CD4-positive, alpha-beta T cell treated with Interleukin-10 for 1 hour (primary cell): ENCODE measurements around the gene ANKRD65.
"Not testable (repeated sequence)": the region's sequence is repeated elsewhere in the genome, so short reads cannot be mapped to it uniquely, and the experiment has no call there.

ENCODE experiments used
- DNase-seq: peaks from one replicate; pipeline ENCODE4 v3.0.0-alpha.2; 2020

The ANKRD65 gene

GRCh38 chr1:1393014-1393413, 28.1 kb downstream of the ANKRD65 start:
- DNase-seq: no peak

- no peak for DNase-seq
Observed at GRCh38 chr1:1391225-1391624, 29.9 kb downstream of the ANKRD65 start.

DNA sequence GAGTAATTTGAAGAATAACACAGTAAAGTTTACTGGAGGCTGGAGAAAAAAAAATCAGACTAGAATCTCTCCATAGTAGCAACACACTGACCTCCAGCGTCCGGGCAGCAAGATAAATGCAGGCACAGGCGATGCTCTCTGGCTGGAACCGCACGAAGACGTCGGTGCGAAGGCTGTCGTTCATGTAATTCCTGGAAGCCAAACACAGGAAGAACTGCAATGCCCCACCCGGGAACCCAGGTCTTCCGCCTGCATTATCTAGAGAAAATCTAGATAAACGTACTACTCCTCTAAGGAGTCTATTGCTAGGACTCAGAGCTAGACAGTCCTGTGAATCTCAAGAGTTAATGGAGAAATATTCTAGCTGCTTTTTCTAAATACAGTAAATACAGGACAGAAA, 30.4 kb downstream of the ANKRD65 start:
- DNase-seq: no peak

- no peak for DNase-seq
Observed at GRCh38 chr1:1388078-1388472, 33.0 kb downstream of the ANKRD65 start.

DNA sequence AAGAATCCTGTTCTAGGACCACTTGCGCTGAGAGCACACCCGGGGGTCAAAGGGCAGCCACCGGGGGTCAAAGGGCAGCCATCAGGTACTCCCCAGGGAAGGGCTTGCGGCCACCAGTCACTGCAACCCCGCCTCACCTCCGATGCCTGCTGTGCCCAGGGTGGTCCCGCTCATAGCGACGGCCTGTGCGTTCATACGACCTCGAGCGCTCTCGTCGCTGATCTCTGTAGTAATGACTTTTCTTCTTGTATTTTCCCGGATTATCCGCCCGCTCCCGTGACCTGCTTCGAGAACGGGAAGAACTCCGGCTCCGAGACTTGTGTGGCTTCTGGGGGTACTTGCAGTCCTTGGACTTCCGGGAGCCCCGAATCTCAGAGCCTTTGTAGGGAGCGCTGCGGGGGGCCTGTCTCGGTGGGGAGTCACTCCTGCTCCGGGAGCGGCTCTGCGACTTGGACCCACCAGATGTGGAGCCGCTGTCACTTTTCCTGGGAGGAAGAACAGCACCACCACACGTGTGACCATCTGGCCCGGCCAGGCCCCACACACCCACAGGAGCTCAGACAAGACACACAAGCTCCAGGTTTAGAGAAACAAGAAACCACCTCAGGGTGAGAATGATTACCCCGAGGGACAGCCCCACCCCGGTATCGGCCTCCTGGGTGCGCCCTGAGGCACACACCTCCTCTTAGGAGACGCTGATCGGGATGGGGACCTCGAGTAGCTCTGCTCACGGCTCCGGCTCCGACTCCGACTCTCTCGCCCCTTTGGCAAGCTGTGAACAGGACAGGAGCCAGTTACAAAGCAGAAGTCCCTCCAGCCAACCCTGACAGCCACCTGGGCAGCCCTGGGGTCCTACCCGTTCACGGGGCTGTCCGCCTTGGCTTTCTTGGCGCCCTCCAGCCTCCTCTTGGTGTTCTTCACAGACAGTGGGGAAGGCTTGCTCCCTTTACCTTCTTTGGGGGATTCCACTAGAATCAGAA, 33.7 kb downstream of the ANKRD65 start:
- DNase-seq: no peak

DNA sequence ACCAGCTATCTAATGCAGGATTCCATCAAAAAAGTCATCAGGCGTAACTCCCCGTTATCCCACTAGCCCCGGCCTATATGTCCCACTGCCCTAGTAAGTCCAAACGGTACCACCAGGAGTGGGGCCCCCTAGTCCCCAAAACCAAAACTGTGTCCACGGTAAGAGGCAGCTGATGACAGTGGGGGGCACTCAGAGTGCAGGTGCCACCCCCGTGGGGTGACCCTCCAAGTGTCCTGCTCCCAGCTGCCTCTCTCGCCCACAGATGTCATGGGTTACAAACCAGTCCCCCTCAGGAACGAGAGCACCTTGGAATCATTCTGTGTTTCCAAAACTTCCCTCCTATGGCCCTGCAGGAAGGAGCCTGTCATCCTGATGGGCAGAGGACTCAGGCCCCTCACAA, 35.1 kb downstream of the ANKRD65 start:
- no peak for DNase-seq

GRCh38 chr1:1385339-1385738, 35.7 kb downstream of the ANKRD65 start:
- DNase-seq: not testable (repeated sequence)

DNA sequence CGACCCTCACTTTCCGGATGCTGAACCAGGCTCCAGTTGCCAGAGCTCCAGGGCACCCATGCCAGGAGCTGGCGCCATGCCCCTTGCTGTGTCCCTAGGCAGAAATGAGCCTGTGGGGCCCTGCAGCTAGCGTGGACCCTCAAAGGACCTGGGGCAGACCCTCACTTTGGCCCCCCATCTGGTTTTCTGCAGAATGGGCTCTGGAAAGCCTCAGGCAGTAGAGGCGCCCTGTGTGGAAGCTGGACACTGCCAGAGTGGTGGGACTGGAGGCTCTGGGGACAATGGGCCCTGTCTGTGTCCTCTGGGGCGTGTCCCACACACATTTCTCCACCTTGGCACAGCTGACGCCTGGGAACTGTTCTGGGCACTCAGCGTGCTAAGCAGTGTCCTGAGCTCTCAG, 39.8 kb downstream of the ANKRD65 start:
- no peak for DNase-seq

DNA sequence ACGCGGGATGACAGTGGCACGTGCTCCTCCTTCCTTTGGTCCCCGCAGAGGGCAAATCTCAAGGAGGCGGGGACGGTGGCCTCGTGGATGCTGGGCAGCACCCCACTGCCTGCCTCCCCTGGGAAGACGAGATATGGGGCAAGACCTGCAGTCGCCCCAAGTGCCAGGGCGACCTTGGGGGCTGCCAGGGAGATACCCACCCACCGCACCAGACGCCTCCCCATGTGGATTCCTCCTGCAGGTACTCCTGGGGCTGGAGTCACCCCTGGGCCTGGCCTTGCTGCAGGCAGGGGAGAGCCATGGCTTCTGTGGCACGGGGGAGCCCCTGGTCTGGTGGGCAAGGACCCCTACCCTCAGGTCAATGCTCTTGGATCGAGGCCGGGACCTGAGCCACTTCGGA, 40.2 kb downstream of the ANKRD65 start:
- DNase-seq: no peak

DNA sequence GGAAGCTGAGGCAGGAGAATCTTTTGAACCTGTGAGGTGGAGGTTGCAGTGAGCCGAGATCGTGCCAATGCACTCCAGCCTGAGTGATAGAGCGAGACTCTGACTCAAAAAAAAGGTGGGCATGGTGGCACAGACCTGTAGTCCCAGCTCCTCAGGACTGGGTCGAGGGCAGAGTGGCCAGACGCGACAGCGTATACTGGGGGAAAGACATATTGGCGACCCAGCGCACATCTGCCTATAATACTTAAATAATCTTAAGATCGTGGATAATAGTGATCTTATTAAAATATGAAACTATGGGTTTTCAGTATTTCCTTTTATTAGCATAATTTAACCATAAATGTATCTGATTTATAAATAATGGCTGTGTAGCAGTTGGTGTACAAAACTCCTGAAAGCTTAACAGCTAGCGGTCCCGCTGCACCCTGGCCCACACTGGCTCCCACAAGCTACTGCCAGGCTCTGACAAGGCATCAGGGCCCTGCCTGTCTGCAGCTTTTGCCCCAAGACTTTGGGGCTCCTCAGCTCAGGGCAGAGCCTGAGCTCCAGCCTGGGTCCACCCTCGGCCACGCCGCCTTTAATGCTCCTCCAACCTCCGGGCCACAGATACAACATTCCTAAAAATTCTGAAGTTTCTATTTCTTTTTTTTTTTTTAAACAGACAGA, 43.4 kb downstream of the ANKRD65 start:
- DNase-seq: no peak

GRCh38 chr1:1376551-1377226, 44.4 kb downstream of the ANKRD65 start:
- DNase-seq: no peak

DNA sequence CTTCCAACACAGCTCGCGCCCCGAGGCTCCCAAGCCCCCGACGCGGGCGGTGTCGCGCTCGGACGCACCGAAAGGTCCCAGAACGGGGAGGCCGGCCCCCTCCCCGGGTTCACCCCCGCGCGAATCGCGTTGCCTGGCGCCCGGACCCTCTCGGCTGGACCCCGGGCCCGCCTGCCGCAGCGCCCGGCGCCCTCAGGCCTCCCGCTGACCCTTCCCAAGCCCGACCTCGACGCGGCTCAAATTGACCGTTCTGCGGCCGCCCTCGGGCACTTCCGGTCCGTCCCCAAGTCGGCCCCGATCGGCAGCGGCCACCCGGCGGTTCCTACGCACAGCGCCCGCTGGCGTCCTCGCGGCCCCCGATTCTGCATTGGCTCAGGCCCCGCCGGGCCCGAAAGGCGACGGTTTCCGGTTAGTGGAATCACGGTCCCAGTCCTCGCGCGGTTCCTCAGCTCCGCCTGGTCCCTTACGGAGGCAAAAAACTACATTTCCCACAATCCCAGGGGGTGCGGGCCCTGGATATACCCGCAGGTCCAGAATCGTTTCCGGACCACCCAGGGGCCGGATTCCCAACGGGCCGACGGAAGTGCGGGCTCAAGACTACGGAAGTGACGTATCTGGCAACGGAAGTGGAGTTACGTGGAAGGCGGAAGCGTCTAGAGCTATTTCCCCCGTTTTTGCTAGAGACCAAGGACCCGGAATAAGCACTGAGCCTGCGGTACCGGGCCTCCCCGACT, 46.0 kb downstream of the ANKRD65 start, which contains the start of gene AURKAIP1:
Gene AURKAIP1 (minus strand): TSS at position 279 of the 734 bp plus-strand sequence. CDS start 451 bp downstream, outside the sequence.
- DNase-seq: peak; percentile 99

- no peak for DNase-seq
Observed at GRCh38 chr1:1374589-1374928, 46.5 kb downstream of the ANKRD65 start.

- DNase-seq: no peak
Observed at GRCh38 chr1:1373815-1374588, 47.1 kb downstream of the ANKRD65 start.

DNA sequence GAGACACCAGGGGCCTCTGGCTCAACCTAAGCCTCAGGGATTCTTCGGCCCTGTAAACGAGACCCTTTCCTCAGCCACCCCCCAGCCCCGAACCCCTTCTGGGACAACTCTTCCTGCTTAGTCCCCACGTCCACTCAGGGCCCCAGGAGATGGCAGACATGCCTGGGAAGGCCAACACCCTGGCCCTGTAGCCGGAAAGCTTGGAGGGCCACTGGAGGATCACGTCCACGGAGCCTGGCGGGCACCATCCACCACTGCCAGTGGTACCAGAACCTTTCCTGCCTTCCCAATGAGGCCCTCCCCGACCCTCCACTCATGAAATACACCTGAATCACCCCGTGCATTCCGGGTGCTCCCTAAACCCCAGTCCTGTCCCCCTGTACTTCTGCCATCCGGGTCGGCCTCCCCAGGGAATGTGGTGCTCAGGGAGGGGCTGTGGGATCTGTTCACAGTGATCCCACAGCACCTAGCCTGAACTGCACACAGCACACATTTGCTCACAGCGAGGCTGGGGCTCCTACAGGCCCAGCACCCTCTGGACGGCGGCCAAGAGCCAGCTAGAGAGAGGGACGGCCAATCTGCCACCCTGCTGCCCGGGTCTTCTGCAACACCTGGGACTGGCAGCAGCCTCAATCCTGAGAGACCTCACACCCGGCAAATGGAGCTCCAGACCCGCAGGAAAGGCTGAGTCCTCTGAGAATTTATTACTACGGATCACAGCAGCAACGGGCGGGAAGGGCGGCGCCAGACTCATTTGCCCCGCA, 47.8 kb downstream of the ANKRD65 start:
- no peak for DNase-seq

- peak; percentile 79 for DNase-seq
Observed at GRCh38 chr1:1371746-1372711, 49.0 kb downstream of the ANKRD65 start.

DNA sequence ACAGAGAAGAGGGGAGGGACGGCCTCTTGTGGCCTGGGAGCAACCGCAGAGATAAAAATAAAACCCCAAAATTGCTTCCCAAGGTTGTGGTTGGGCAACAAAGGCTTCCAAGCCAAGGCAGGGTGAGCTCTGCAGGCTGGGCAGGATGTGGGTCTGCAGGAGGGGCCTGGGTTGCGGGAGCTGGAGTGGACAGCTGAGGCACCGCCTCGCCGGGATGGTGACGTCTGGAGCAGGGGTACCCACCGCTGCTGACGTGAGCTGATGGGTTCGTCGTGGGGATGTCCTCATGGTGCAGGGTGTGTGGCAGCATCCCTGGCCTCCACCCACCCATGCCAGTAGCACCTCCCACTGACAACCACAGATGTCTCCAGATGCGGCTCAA, 49.7 kb downstream of the ANKRD65 start:
- DNase-seq: peak; percentile 85

DNA sequence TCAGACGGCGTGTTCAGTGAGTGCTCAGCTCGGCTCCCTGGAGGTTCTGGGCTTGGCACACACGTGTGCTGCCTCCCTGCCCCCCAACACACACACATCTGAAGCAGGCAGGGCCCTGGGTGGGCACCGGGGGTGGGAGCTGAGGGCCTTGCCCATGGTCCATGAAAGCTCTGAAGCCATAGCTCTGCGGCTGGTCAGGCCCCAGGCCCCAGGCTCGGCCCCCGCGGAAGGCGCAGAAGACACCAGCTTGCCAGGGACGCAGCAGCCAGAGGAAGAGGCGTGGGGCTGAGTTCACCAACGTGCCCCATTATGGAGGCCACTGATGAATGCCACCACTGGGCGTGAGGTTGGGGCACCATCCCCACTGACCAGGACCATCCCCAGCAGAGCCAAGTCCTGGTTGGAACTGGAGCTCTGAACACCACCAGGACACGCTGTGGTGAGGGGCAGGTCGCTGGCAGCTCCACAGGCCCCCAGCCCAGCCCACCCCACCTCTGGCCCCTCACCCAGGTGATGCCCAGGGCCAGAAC, 50.2 kb downstream of the ANKRD65 start:
- no peak for DNase-seq

GRCh38 chr1:1370094-1370493, 51.0 kb downstream of the ANKRD65 start:
- DNase-seq: not testable (repeated sequence)
